ENCODE results near the gene DOC2A.

The DOC2A gene

GRCh38 chr16:29996766-29997250, 14.0 kb downstream of the DOC2A start:
- H3K27ac ChIP-seq (ENCODE audit: low read depth, low read length), result peak overlapping the region; percentile 97
- peak overlapping the region; percentile 100 for H3K4me2 ChIP-seq (ENCODE audit: low read length)
- no peaks in the 10 kb centered on the region for H3K27me3 ChIP-seq (ENCODE audit: control insufficient read depth, low read length)
- TF ChIP-seq CTCF (IDR thresholded peaks at IDR 0.05; ENCODE audit: low read depth, low read length, poor library complexity, severe bottlenecking) (no peak), EZH2phosphoT487 (IDR thresholded peaks at IDR 0.05; ENCODE audit: borderline replicate concordance, low read length) (no peak)
- peaks cover 38% of the 10 kb centered on the region for H3K79me2 ChIP-seq (ENCODE audit: control insufficient read depth, low read length)
- H3K9me2 ChIP-seq (replicated peaks; ENCODE audit: control insufficient read depth, low read length), result no peaks in the 10 kb centered on the region
- H3F3A ChIP-seq (ENCODE audit: control insufficient read depth, insufficient read depth), result peaks cover 14% of the 10 kb centered on the region
- H3K4me3 ChIP-seq (ENCODE audit: low read length), result peak overlapping the region; percentile 89
- no peaks in the 10 kb centered on the region for H3K9me3 ChIP-seq (ENCODE audit: control insufficient read depth, insufficient read depth, low read length)
- H3K4me1 ChIP-seq (ENCODE audit: control insufficient read depth, low read length), result peaks cover 36% of the 10 kb centered on the region
- H4K20me1 ChIP-seq (ENCODE audit: control insufficient read depth, insufficient read depth, low read depth, low read length), result no peaks in the 10 kb centered on the region
- peaks cover 85% of the 10 kb centered on the region for H3K36me3 ChIP-seq (ENCODE audit: control insufficient read depth, low read length)

GRCh38 chr16:29995911-29996765, 14.7 kb downstream of the DOC2A start, which contains the start of gene INO80E:
TSS of gene INO80E (plus strand) at chr16:29996241. CDS start at chr16:29996311, 70 bp downstream.
- no peaks in the 10 kb centered on the region for H4K20me1 ChIP-seq (ENCODE audit: control insufficient read depth, insufficient read depth, low read depth, low read length)
- H3K79me2 ChIP-seq (ENCODE audit: control insufficient read depth, low read length), result peaks cover 38% of the 10 kb centered on the region
- peaks cover 87% of the 10 kb centered on the region for H3K36me3 ChIP-seq (ENCODE audit: control insufficient read depth, low read length)

GRCh38 chr16:29995324-29995910, 15.4 kb downstream of the DOC2A start, which contains the start of gene HIRIP3:
TSS of gene HIRIP3 (minus strand) at chr16:29995617. CDS start at chr16:29995605, 12 bp downstream.
- peak within 1 kb of the TSS; percentile 97 for H3K27ac ChIP-seq (ENCODE audit: low read depth, low read length)
- no peaks in the 10 kb centered on the region for H3K9me2 ChIP-seq (replicated peaks; ENCODE audit: control insufficient read depth, low read length)
- peaks cover 85% of the 10 kb centered on the region for H3K36me3 ChIP-seq (ENCODE audit: control insufficient read depth, low read length)
- peaks cover 38% of the 10 kb centered on the region for H3K79me2 ChIP-seq (ENCODE audit: control insufficient read depth, low read length)
- peak within 1 kb of the TSS; percentile 100 for H3K4me2 ChIP-seq (ENCODE audit: low read length)
- H3K27me3 ChIP-seq (ENCODE audit: control insufficient read depth, low read length), result no peaks in the 10 kb centered on the region
- peaks cover 14% of the 10 kb centered on the region for H3F3A ChIP-seq (ENCODE audit: control insufficient read depth, insufficient read depth)
- peaks cover 36% of the 10 kb centered on the region for H3K4me1 ChIP-seq (ENCODE audit: control insufficient read depth, low read length)
- TF ChIP-seq CTCF (IDR thresholded peaks at IDR 0.05; ENCODE audit: low read depth, low read length, poor library complexity, severe bottlenecking) (no peak), EZH2phosphoT487 (IDR thresholded peaks at IDR 0.05; ENCODE audit: borderline replicate concordance, low read length) (no peak)
- H3K9me3 ChIP-seq (ENCODE audit: control insufficient read depth, insufficient read depth, low read length), result no peaks in the 10 kb centered on the region
- H3K4me3 ChIP-seq (ENCODE audit: low read length), result peak within 1 kb of the TSS; percentile 89
- no peaks in the 10 kb centered on the region for H4K20me1 ChIP-seq (ENCODE audit: control insufficient read depth, insufficient read depth, low read depth, low read length)

More at GRCh38 chr16:29995911-29996765, 14.7 kb downstream of the DOC2A start, which contains the start of gene INO80E:
- H3F3A ChIP-seq (ENCODE audit: control insufficient read depth, insufficient read depth), result peaks cover 14% of the 10 kb centered on the region
- no peak for TF ChIP-seq EZH2phosphoT487 (IDR thresholded peaks at IDR 0.05; ENCODE audit: borderline replicate concordance, low read length)
- TF ChIP-seq CTCF (IDR thresholded peaks at IDR 0.05; ENCODE audit: low read depth, low read length, poor library complexity, severe bottlenecking), result no peak
- peak within 1 kb of the TSS; percentile 97 for H3K27ac ChIP-seq (ENCODE audit: low read depth, low read length)
- H3K9me3 ChIP-seq (ENCODE audit: control insufficient read depth, insufficient read depth, low read length), result no peaks in the 10 kb centered on the region
- H3K4me2 ChIP-seq (ENCODE audit: low read length), result peak within 1 kb of the TSS; percentile 100
- peak within 1 kb of the TSS; percentile 89 for H3K4me3 ChIP-seq (ENCODE audit: low read length)
- H3K9me2 ChIP-seq (replicated peaks; ENCODE audit: control insufficient read depth, low read length), result no peaks in the 10 kb centered on the region
- peaks cover 36% of the 10 kb centered on the region for H3K4me1 ChIP-seq (ENCODE audit: control insufficient read depth, low read length)
- H3K27me3 ChIP-seq (ENCODE audit: control insufficient read depth, low read length), result no peaks in the 10 kb centered on the region
